ENCODE data around the gene WWOX. TPM values are rescaled to one million over a fixed set of nuclear protein-coding genes. Genes with fewer than 3 reads are reported as not detected.

Gene WWOX
- total RNA-seq, 1 experiment from 2014 or later, result 15.6 TPM

- Histone ChIP-seq H3K23me2 (ENCODE audit: insufficient read length, low read depth, low read length, poor library complexity, severe bottlenecking) (no peaks in the 10 kb centered on the region), H3K4me1 (ENCODE audit: insufficient read depth, low read length) (no peaks in the 10 kb centered on the region), H2BK5ac (ENCODE audit: insufficient read length, low read length) (no peak overlapping the region), H3K23ac (ENCODE audit: insufficient read length, low read depth, low read length) (no peak overlapping the region), H3K27ac (ENCODE audit: insufficient read length, low read depth, low read length) (no peak overlapping the region), H3K4me2 (ENCODE audit: insufficient read depth, insufficient read length, low read length) (no peak overlapping the region), H3K4ac (ENCODE audit: low read depth, low read length) (no peak overlapping the region), H3K79me1 (ENCODE audit: insufficient read depth, low read depth, low read length, poor library complexity, severe bottlenecking) (no peaks in the 10 kb centered on the region), H2AFZ (ENCODE audit: low read length) (no peak overlapping the region), H2BK15ac (ENCODE audit: low read depth, low read length) (no peak overlapping the region), H2BK12ac (ENCODE audit: insufficient read length, low read depth, low read length) (no peak overlapping the region), H2BK20ac (ENCODE audit: low read depth, low read length, poor library complexity, severe bottlenecking) (no peak overlapping the region), H3K18ac (ENCODE audit: insufficient read length, low read depth, low read length) (no peak overlapping the region), H3K79me2 (ENCODE audit: insufficient read depth, low read length) (no peaks in the 10 kb centered on the region), H3T11ph (ENCODE audit: low read length) (no peak overlapping the region), H3K56ac (ENCODE audit: insufficient read length, low read depth, low read length) (no peak overlapping the region), H4K8ac (replicated peaks; ENCODE audit: insufficient read length, low read depth, low read length) (no peak overlapping the region), H3K9me3 (ENCODE audit: control insufficient read depth, low read depth, low read length) (no peaks in the 10 kb centered on the region), H3K9ac (ENCODE audit: extremely low read depth, insufficient read length, low read length) (no peak overlapping the region), H4K5ac (ENCODE audit: insufficient read length, low read depth, low read length) (no peak overlapping the region), H2BK120ac (ENCODE audit: low read depth, low read length, poor library complexity, severe bottlenecking) (no peak overlapping the region), H3K27me3 (ENCODE audit: insufficient read depth, low read length) (no peaks in the 10 kb centered on the region), H4K20me1 (ENCODE audit: control insufficient read depth, insufficient read depth, insufficient read length) (no peaks in the 10 kb centered on the region), H3K14ac (ENCODE audit: insufficient read depth, low read length) (no peak overlapping the region), H4K91ac (ENCODE audit: insufficient read length, low read depth, low read length) (no peak overlapping the region), H2AK5ac (ENCODE audit: insufficient read length, low read length) (no peak overlapping the region)
- no peaks in the 10 kb centered on the region for H3K36me3 Mint-ChIP-seq (ENCODE audit: insufficient read depth in 1 of 3, low read depth in 3 of 3)
- no peak overlapping the region for H3K27ac Mint-ChIP-seq
- H3K4me3 Mint-ChIP-seq, result no peak overlapping the region
- no peaks in the 10 kb centered on the region for H3K9me3 Mint-ChIP-seq
- no peak for TF ChIP-seq CTCF (conservative IDR thresholded peaks at IDR 0.05)
- H3K27me3 Mint-ChIP-seq (ENCODE audit: low read depth), result no peaks in the 10 kb centered on the region
- no peak for DNase-seq
- WGBS (ENCODE audit: extremely low coverage, insufficient read length, low lambda C conversion rate), result no CpG with 5 or more reads among the region's 2 CpGs
- no peaks in the 10 kb centered on the region for H3K4me1 Mint-ChIP-seq
These were observed 689.2 kb downstream of the WWOX start for GRCh38 chr16:78788696-78789095.
